ENCODE measurements around the gene LSM11.

The LSM11 gene

DNA sequence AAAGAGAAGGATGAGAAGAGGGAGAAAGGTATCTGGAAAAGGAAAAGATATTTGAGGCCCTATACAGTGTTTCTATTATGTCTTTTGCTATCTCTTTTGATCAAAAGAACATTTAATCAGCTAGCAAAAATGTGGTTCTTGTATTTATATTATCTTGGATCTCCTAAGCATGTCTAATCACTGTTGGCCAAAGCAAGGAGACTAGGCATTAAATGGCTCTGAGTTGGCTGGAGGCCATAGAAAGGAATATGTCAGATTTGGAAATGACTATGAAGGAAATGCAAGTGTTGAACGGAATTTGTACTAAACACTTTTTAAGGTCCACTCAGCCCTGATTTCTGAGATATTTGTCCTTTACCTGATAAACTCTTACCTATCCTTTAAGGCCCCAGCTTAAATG, 34.6 kb upstream of the LSM11 start:
- no peak for TF ChIP-seq ARNTL (CRISPR knock-in tag; IDR thresholded peaks at IDR 0.05; ENCODE audit: borderline replicate concordance, low read depth)
- TF ChIP-seq ZC3H10 (CRISPR knock-in tag; IDR thresholded peaks at IDR 0.05), result no peak
- TF ChIP-seq, protein P1, sequence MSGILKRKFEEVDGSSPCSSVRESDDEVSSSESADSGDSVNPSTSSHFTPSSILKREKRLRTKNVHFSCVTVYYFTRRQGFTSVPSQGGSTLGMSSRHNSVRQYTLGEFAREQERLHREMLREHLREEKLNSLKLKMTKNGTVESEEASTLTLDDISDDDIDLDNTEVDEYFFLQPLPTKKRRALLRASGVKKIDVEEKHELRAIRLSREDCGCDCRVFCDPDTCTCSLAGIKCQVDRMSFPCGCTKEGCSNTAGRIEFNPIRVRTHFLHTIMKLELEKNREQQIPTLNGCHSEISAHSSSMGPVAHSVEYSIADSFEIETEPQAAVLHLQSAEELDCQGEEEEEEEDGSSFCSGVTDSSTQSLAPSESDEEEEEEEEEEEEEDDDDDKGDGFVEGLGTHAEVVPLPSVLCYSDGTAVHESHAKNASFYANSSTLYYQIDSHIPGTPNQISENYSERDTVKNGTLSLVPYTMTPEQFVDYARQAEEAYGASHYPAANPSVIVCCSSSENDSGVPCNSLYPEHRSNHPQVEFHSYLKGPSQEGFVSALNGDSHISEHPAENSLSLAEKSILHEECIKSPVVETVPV (CRISPR knock-in tag; IDR thresholded peaks at IDR 0.05), result no peak
- TF ChIP-seq ESRRG (CRISPR knock-in tag; IDR thresholded peaks at IDR 0.05), result no peak
- TF ChIP-seq ISL1 (CRISPR knock-in tag; IDR thresholded peaks at IDR 0.05), result peak; percentile 69
- peak; percentile 87 for TF ChIP-seq ZFP3 (CRISPR knock-in tag; IDR thresholded peaks at IDR 0.05)
- TF ChIP-seq, protein P2, sequence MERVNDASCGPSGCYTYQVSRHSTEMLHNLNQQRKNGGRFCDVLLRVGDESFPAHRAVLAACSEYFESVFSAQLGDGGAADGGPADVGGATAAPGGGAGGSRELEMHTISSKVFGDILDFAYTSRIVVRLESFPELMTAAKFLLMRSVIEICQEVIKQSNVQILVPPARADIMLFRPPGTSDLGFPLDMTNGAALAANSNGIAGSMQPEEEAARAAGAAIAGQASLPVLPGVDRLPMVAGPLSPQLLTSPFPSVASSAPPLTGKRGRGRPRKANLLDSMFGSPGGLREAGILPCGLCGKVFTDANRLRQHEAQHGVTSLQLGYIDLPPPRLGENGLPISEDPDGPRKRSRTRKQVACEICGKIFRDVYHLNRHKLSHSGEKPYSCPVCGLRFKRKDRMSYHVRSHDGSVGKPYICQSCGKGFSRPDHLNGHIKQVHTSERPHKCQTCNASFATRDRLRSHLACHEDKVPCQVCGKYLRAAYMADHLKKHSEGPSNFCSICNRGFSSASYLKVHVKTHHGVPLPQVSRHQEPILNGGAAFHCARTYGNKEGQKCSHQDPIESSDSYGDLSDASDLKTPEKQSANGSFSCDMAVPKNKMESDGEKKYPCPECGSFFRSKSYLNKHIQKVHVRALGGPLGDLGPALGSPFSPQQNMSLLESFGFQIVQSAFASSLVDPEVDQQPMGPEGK (CRISPR knock-in tag; IDR thresholded peaks at IDR 0.05; ENCODE audit: borderline replicate concordance), result no peak
- no peak for TF ChIP-seq TCF4 (CRISPR knock-in tag; IDR thresholded peaks at IDR 0.05; ENCODE audit: borderline replicate concordance)
- TF ChIP-seq, protein P3, sequence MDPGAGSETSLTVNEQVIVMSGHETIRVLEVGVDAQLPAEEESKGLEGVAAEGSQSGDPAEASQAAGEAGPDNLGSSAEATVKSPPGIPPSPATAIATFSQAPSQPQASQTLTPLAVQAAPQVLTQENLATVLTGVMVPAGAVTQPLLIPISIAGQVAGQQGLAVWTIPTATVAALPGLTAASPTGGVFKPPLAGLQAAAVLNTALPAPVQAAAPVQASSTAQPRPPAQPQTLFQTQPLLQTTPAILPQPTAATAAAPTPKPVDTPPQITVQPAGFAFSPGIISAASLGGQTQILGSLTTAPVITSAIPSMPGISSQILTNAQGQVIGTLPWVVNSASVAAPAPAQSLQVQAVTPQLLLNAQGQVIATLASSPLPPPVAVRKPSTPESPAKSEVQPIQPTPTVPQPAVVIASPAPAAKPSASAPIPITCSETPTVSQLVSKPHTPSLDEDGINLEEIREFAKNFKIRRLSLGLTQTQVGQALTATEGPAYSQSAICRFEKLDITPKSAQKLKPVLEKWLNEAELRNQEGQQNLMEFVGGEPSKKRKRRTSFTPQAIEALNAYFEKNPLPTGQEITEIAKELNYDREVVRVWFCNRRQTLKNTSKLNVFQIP (CRISPR knock-in tag; IDR thresholded peaks at IDR 0.05; ENCODE audit: borderline replicate concordance, low read depth), result no peak
- no peak for TF ChIP-seq SNAI2 (CRISPR knock-in tag; IDR thresholded peaks at IDR 0.05)
- TF ChIP-seq OSR1 (CRISPR knock-in tag; IDR thresholded peaks at IDR 0.05), result no peak
- TF ChIP-seq ZNF8 (CRISPR knock-in tag; IDR thresholded peaks at IDR 0.05), result no peak
- TF ChIP-seq BACH2 (CRISPR knock-in tag; IDR thresholded peaks at IDR 0.05; ENCODE audit: borderline replicate concordance), result no peak
- no peak for TF ChIP-seq PPARA (CRISPR knock-in tag; IDR thresholded peaks at IDR 0.05; ENCODE audit: borderline replicate concordance)
- ATAC-seq, result peak; percentile 53

DNA sequence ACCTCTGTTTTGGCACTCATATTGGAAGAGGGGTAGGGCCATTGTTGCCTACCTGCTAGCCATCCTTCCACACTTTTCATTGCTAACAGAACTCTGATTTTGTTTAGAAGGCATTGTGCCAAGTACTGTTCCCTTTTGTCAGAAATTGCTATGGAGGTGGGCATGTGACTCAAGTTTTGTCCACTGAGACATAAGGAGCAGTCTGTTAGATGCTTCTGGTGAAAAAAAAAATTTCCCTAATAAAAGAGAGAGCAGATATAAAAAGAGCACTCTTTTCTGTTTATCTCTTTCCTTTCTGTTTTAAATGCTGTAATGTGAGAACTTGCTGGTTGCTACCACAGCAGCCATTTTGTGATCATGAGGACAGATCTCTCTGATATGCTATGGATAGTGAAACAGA, 34.2 kb upstream of the LSM11 start:
- ATAC-seq, result no peak
- TF ChIP-seq CSDC2 (CRISPR knock-in tag; IDR thresholded peaks at IDR 0.05) (no peak), ZNF565 (CRISPR knock-in tag; conservative IDR thresholded peaks at IDR 0.05; ENCODE audit: low read depth) (no peak)

DNA sequence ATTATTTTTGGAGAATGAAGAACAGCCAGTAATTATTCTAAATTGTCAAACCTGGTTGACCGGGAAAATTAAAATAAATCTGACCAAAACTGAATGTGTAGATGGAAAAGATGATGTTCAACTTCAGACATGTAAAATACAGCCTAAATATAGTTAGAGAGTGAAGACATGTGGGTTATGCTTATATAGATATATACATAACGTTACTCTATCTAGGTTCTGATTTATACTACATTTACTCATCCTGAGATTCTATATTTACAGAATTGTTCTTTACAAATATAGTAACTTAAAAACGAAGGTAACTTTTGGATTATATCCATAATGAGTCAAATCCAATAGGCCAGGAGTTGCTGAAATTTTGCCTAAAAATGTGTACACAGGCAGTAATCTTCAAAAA, 33.1 kb upstream of the LSM11 start:
- TF ChIP-seq ZNF565 (CRISPR knock-in tag; conservative IDR thresholded peaks at IDR 0.05; ENCODE audit: low read depth) (no peak), ZFP30 (CRISPR knock-in tag; IDR thresholded peaks at IDR 0.05) (no peak), ZFP3 (CRISPR knock-in tag; IDR thresholded peaks at IDR 0.05) (no peak), TCF4 (CRISPR knock-in tag; IDR thresholded peaks at IDR 0.05; ENCODE audit: borderline replicate concordance) (no peak), SNAI2 (CRISPR knock-in tag; IDR thresholded peaks at IDR 0.05) (no peak), GLIS3 (CRISPR knock-in tag; IDR thresholded peaks at IDR 0.05) (no peak), PPARA (CRISPR knock-in tag; IDR thresholded peaks at IDR 0.05; ENCODE audit: borderline replicate concordance) (no peak), BACH2 (CRISPR knock-in tag; IDR thresholded peaks at IDR 0.05; ENCODE audit: borderline replicate concordance) (no peak), ZNF70 (CRISPR knock-in tag; IDR thresholded peaks at IDR 0.05) (no peak), ARNTL (CRISPR knock-in tag; IDR thresholded peaks at IDR 0.05; ENCODE audit: borderline replicate concordance, low read depth) (no peak), ZC3H10 (CRISPR knock-in tag; IDR thresholded peaks at IDR 0.05) (no peak), CSDC2 (CRISPR knock-in tag; IDR thresholded peaks at IDR 0.05) (no peak)
- TF ChIP-seq, protein P4, sequence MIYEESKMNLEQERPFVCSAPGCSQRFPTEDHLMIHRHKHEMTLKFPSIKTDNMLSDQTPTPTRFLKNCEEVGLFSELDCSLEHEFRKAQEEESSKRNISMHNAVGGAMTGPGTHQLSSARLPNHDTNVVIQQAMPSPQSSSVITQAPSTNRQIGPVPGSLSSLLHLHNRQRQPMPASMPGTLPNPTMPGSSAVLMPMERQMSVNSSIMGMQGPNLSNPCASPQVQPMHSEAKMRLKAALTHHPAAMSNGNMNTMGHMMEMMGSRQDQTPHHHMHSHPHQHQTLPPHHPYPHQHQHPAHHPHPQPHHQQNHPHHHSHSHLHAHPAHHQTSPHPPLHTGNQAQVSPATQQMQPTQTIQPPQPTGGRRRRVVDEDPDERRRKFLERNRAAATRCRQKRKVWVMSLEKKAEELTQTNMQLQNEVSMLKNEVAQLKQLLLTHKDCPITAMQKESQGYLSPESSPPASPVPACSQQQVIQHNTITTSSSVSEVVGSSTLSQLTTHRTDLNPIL (CRISPR knock-in tag; IDR thresholded peaks at IDR 0.05; ENCODE audit: low read depth), result no peak
- TF ChIP-seq, protein P3 (CRISPR knock-in tag; IDR thresholded peaks at IDR 0.05; ENCODE audit: borderline replicate concordance, low read depth), result no peak

DNA sequence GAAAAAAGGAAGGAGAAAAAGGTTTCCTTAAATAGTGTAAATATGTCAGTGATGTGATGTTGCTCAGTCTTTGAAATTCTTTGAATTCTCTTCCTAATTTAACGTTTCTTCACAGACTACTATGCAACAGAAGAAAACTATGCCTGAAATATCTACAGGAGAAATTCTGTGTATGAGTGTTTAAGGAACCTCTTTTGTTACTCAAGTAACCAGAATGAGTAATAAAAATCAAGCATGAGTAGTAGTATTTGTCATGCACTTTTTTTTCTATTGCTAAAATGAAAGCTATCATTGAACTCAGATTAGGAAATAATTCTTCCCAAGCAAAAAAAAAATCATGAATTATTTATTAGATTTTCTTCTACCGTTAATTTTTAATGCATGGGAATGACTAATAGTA, 32.6 kb upstream of the LSM11 start:
- TF ChIP-seq ZNF70 (CRISPR knock-in tag; IDR thresholded peaks at IDR 0.05) (no peak), ISL1 (CRISPR knock-in tag; IDR thresholded peaks at IDR 0.05) (peak; percentile 62; the same call in 1 of the 2 replicates), CSDC2 (CRISPR knock-in tag; IDR thresholded peaks at IDR 0.05) (no peak), GLIS3 (CRISPR knock-in tag; IDR thresholded peaks at IDR 0.05) (no peak)
- TF ChIP-seq, protein P4 (CRISPR knock-in tag; IDR thresholded peaks at IDR 0.05; ENCODE audit: low read depth), result no peak
- TF ChIP-seq, protein P5, sequence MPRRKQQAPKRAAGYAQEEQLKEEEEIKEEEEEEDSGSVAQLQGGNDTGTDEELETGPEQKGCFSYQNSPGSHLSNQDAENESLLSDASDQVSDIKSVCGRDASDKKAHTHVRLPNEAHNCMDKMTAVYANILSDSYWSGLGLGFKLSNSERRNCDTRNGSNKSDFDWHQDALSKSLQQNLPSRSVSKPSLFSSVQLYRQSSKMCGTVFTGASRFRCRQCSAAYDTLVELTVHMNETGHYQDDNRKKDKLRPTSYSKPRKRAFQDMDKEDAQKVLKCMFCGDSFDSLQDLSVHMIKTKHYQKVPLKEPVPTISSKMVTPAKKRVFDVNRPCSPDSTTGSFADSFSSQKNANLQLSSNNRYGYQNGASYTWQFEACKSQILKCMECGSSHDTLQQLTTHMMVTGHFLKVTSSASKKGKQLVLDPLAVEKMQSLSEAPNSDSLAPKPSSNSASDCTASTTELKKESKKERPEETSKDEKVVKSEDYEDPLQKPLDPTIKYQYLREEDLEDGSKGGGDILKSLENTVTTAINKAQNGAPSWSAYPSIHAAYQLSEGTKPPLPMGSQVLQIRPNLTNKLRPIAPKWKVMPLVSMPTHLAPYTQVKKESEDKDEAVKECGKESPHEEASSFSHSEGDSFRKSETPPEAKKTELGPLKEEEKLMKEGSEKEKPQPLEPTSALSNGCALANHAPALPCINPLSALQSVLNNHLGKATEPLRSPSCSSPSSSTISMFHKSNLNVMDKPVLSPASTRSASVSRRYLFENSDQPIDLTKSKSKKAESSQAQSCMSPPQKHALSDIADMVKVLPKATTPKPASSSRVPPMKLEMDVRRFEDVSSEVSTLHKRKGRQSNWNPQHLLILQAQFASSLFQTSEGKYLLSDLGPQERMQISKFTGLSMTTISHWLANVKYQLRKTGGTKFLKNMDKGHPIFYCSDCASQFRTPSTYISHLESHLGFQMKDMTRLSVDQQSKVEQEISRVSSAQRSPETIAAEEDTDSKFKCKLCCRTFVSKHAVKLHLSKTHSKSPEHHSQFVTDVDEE (CRISPR knock-in tag; IDR thresholded peaks at IDR 0.05), result no peak
- ATAC-seq, result peak; percentile 78

More for the DNA sequence above, 33.1 kb upstream of the LSM11 start:
- no peak for ATAC-seq

Measured in SK-N-SH treated with all-trans-retinoic acid at 6 μM for 48 hours (cell line).